WTC11 (cell line): Measurements from ENCODE around the gene ARHGAP26. TPM values are rescaled to one million over a fixed set of nuclear protein-coding genes. Genes with fewer than 3 reads are reported as not detected.

Experiments used
- ATAC-seq: fragments of 200-7000 bp; cut with Tn5 transposase; 2 replicates; pipeline ENCODE4 v1.10.0; 2021; ENCODE audit warnings: mild to moderate bottlenecking, moderate library complexity
- CTCF ChIA-PET: fragments of 300-600 bp; sonication (Branson Sonifier 250); formaldehyde crosslinking; loops from one replicate; lab custom pipeline; 2021; ENCODE audit warnings: antibody characterized with exemption; lab: Charles Lee
- POLR2A ChIA-PET: fragments of 350-600 bp; sonication (Branson Sonifier 250); formaldehyde crosslinking; loops from one replicate; lab custom pipeline; 2021; ENCODE audit warnings: antibody characterized with exemption; lab: Charles Lee
- DNase-seq: peaks from one replicate; pipeline ENCODE4 v3.0.0; 2021; ENCODE audit warnings: low spot score
- H3K27ac Mint-ChIP-seq: 2 replicates; pipeline ENCODE4 v1.8.0; 2021; ENCODE audit warnings: mixed read lengths
- H3K27me3 Mint-ChIP-seq: 2 replicates; pipeline ENCODE4 v1.8.0; 2021; ENCODE audit warnings: low read depth, mild to moderate bottlenecking, moderate library complexity, mixed read lengths
- H3K36me3 Mint-ChIP-seq: 2 replicates; pipeline ENCODE4 v1.8.0; 2021; ENCODE audit warnings: mixed read lengths
- H3K4me1 Mint-ChIP-seq: 2 replicates; pipeline ENCODE4 v1.8.0; 2022; ENCODE audit warnings: mixed read lengths
- H3K4me3 Mint-ChIP-seq: 2 replicates; pipeline ENCODE4 v1.8.0; 2021; ENCODE audit warnings: mild to moderate bottlenecking, moderate library complexity, mixed read lengths
- H3K9me3 Mint-ChIP-seq: 2 replicates; pipeline ENCODE4 v1.8.0; 2021; ENCODE audit warnings: mixed read lengths
- E2F1 ChIP-seq: sonication (generic); formaldehyde crosslinking; IDR thresholded peaks from 2 replicates; pipeline ENCODE4 v1.8.0; 2022; ENCODE audit warnings: mild to moderate bottlenecking, missing genetic modification reagents
- E2F4 ChIP-seq: sonication (generic); formaldehyde crosslinking; IDR thresholded peaks from 2 replicates; pipeline ENCODE4 v1.8.1; 2022; ENCODE audit warnings: low read depth, mild to moderate bottlenecking, moderate library complexity, missing genetic modification reagents, borderline replicate concordance
- ETV6 ChIP-seq: sonication (generic); formaldehyde crosslinking; IDR thresholded peaks from 2 replicates; pipeline ENCODE4 v1.8.1; 2022; ENCODE audit warnings: mild to moderate bottlenecking, missing genetic modification reagents
- FOXJ3 ChIP-seq: sonication (generic); formaldehyde crosslinking; IDR thresholded peaks from 2 replicates; pipeline ENCODE4 v1.9.0; 2021; ENCODE audit warnings: missing genetic modification reagents, mild to moderate bottlenecking, borderline replicate concordance
- FOXK1 ChIP-seq: sonication (generic); formaldehyde crosslinking; IDR thresholded peaks from 2 replicates; pipeline ENCODE4 v1.8.0; 2022; ENCODE audit warnings: mild to moderate bottlenecking, moderate library complexity, missing genetic modification reagents
- GABPB1 ChIP-seq: sonication (generic); formaldehyde crosslinking; IDR thresholded peaks from 2 replicates; pipeline ENCODE4 v1.8.1; 2023; ENCODE audit warnings: mild to moderate bottlenecking, missing genetic modification reagents
- IRF2 ChIP-seq: sonication (generic); formaldehyde crosslinking; IDR thresholded peaks from 2 replicates; pipeline ENCODE4 v1.8.0; 2022; ENCODE audit warnings: low read depth, missing genetic modification reagents, borderline replicate concordance
- JAZF1 ChIP-seq: fragments of 250-450 bp; sonication (Bioruptor Pico); IDR thresholded peaks from 2 replicates; pipeline ENCODE4 v1.9.0; 2021; ENCODE audit warnings: moderate library complexity, mild to moderate bottlenecking, inconsistent platforms
- KAT7 ChIP-seq: sonication (generic); formaldehyde crosslinking; IDR thresholded peaks from 2 replicates; pipeline ENCODE4 v1.8.1; 2023; ENCODE audit warnings: missing genetic modification reagents, mild to moderate bottlenecking, borderline replicate concordance
- NFYB ChIP-seq: sonication (generic); formaldehyde crosslinking; conservative IDR thresholded peaks from 2 replicates; pipeline ENCODE4 v1.8.0; 2022; ENCODE audit warnings: low read depth, missing genetic modification reagents
- NR1H2 ChIP-seq: sonication (generic); formaldehyde crosslinking; IDR thresholded peaks from 2 replicates; pipeline ENCODE4 v1.9.0; 2021; ENCODE audit warnings: mild to moderate bottlenecking, moderate library complexity, missing genetic modification reagents
- NR3C1 ChIP-seq: sonication (generic); formaldehyde crosslinking; conservative IDR thresholded peaks from 2 replicates; pipeline ENCODE4 v1.8.1; 2023; ENCODE audit warnings: low read depth, mild to moderate bottlenecking, missing genetic modification reagents
- RORB ChIP-seq: fragments of 250-450 bp; sonication (Bioruptor Pico); IDR thresholded peaks from 2 replicates; pipeline ENCODE4 v1.9.0; 2021; ENCODE audit warnings: mild to moderate bottlenecking
- TEAD1 ChIP-seq: sonication (generic); formaldehyde crosslinking; IDR thresholded peaks from 2 replicates; pipeline ENCODE4 v1.8.0; 2022; ENCODE audit warnings: mild to moderate bottlenecking, missing genetic modification reagents
- TEAD4 ChIP-seq: sonication (generic); formaldehyde crosslinking; IDR thresholded peaks from 2 replicates; pipeline ENCODE4 v1.8.0; 2022; ENCODE audit warnings: mild to moderate bottlenecking, missing genetic modification reagents
- TP53 ChIP-seq: sonication (generic); formaldehyde crosslinking; IDR thresholded peaks from 2 replicates; pipeline ENCODE4 v1.8.1; 2023; ENCODE audit warnings: mild to moderate bottlenecking, missing genetic modification reagents
- ZMAT4 ChIP-seq: fragments of 250-450 bp; sonication (Bioruptor Pico); IDR thresholded peaks from 2 replicates; pipeline ENCODE4 v1.9.0; 2021; ENCODE audit warnings: mild to moderate bottlenecking
- ZNF138 ChIP-seq: sonication (generic); formaldehyde crosslinking; conservative IDR thresholded peaks from 2 replicates; pipeline ENCODE4 v1.8.1; 2022; ENCODE audit warnings: mild to moderate bottlenecking, moderate library complexity, missing genetic modification reagents
- total RNA-seq: library from RNA; stranded (reverse); gene quantifications from 3 replicates; pipeline ENCODE4 v1.2.3, GENCODE V29; 2021
- TF ChIP-seq, protein P1 (sequence below): sonication (generic); formaldehyde crosslinking; IDR thresholded peaks from 2 replicates; pipeline ENCODE4 v1.8.0; 2023; ENCODE audit warnings: mild to moderate bottlenecking, missing genetic modification reagents
- TF ChIP-seq, protein P2 (sequence below): fragments of 250-450 bp; sonication (Bioruptor Pico); IDR thresholded peaks from 2 replicates; pipeline ENCODE4 v1.8.0; 2021; ENCODE audit warnings: mild to moderate bottlenecking
- TF ChIP-seq, protein P3 (sequence below): sonication (generic); formaldehyde crosslinking; conservative IDR thresholded peaks from 2 replicates; pipeline ENCODE4 v1.8.1; 2023; ENCODE audit warnings: mild to moderate bottlenecking, low read depth, missing genetic modification reagents, moderate library complexity

Gene ARHGAP26
- total RNA-seq, 1 experiment from 2014 or later = 22.3 TPM

GRCh38 chr5:142981475-142981874 is 211.3 kb downstream of the ARHGAP26 start (continued):
- TF ChIP-seq JAZF1 = no peak
- TF ChIP-seq FOXK1 = no peak
- TF ChIP-seq ZMAT4 (CRISPR knock-in tag) = no peak

DNA sequence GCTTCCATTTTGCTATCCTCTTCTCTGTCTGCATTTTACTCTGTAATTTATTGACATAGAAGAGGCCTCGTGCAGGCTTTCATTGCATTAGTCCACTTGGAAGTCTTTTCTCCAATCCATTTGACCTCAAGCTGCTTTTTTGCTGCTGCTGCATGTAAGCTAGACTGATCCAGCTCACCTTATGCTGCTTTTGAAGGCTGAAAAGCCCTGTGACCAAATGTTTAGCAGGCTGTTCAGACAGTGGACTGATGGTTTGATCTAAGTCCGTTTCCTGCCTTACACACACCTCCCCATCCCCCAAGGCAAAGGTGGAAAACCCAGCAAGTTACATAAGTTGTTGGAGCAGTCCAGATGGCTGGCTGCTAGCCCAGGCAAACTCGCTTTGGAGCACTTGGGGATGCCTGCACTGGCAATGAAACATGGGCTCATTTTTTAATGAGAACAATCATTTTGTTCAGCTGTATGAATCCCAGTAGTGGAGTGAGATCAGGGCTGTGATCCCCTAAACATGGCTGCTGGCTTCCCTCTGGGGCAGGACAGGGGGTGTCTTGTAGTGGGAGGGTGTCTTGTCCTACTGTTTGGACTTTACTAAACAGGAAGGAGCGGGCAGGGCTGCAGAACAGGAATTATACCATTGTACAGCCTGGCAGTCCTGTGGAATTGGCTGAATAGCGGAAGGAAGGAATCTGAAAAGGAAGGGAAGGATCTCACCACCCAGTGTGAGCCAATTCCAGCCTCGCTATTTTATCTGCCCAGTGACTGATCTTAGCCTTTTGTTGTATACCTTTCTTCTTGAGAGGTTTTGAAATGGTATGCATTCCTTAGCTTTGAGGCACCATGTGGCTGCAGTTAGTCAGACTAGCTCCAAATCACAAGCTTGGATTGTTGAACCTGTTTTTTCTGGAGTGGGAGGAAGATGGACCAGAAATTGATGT is 212.0 kb downstream of the ARHGAP26 start:
- no peak overlapping the region for H3K4me3 Mint-ChIP-seq
- H3K36me3 Mint-ChIP-seq = peaks cover 10% of the 10 kb centered on the region
- ATAC-seq (peak; percentile 74), DNase-seq (no peak)
- ChIA-PET CTCF (interaction anchor here (0.6 to 1.8 kb wide), 12 partner anchors 8 to 269 kb away, joined by 3 to 5 read pairs (median 3); no protein-coding TSS in a partner anchor), POLR2A (no interaction called here)
- peaks cover 9% of the 10 kb centered on the region for H3K9me3 Mint-ChIP-seq
- peak overlapping the region; percentile 63 for H3K27ac Mint-ChIP-seq
- 0 out of 2 replicates have a peak, but pooled peaks have one; percentile 36 for TF ChIP-seq GABPB1
- TF ChIP-seq TEAD1 = peak; percentile 33; the same call in 1 of the 2 replicates
- TF ChIP-seq IRF2 (CRISPR knock-in tag) = no peak
- no peak for TF ChIP-seq RORB (CRISPR knock-in tag)
- H3K27me3 Mint-ChIP-seq = no peaks in the 10 kb centered on the region
- peaks cover 36% of the 10 kb centered on the region for H3K4me1 Mint-ChIP-seq

GRCh38 chr5:142982821-142983200 is 212.6 kb downstream of the ARHGAP26 start:
- TF ChIP-seq ZNF138 (CRISPR knock-in tag) (no peak), FOXJ3 (no peak), KAT7 (CRISPR knock-in tag) (no peak), NR1H2 (CRISPR knock-in tag) (no peak), TEAD4 (no peak), E2F4 (CRISPR knock-in tag) (no peak), NFYB (no peak), TP53 (CRISPR knock-in tag) (no peak), NR3C1 (CRISPR knock-in tag) (no peak), ETV6 (CRISPR knock-in tag) (no peak), E2F1 (CRISPR knock-in tag) (no peak)
- TF ChIP-seq, protein P1, sequence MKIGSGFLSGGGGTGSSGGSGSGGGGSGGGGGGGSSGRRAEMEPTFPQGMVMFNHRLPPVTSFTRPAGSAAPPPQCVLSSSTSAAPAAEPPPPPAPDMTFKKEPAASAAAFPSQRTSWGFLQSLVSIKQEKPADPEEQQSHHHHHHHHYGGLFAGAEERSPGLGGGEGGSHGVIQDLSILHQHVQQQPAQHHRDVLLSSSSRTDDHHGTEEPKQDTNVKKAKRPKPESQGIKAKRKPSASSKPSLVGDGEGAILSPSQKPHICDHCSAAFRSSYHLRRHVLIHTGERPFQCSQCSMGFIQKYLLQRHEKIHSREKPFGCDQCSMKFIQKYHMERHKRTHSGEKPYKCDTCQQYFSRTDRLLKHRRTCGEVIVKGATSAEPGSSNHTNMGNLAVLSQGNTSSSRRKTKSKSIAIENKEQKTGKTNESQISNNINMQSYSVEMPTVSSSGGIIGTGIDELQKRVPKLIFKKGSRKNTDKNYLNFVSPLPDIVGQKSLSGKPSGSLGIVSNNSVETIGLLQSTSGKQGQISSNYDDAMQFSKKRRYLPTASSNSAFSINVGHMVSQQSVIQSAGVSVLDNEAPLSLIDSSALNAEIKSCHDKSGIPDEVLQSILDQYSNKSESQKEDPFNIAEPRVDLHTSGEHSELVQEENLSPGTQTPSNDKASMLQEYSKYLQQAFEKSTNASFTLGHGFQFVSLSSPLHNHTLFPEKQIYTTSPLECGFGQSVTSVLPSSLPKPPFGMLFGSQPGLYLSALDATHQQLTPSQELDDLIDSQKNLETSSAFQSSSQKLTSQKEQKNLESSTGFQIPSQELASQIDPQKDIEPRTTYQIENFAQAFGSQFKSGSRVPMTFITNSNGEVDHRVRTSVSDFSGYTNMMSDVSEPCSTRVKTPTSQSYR = no peak
- TF ChIP-seq, protein P2, sequence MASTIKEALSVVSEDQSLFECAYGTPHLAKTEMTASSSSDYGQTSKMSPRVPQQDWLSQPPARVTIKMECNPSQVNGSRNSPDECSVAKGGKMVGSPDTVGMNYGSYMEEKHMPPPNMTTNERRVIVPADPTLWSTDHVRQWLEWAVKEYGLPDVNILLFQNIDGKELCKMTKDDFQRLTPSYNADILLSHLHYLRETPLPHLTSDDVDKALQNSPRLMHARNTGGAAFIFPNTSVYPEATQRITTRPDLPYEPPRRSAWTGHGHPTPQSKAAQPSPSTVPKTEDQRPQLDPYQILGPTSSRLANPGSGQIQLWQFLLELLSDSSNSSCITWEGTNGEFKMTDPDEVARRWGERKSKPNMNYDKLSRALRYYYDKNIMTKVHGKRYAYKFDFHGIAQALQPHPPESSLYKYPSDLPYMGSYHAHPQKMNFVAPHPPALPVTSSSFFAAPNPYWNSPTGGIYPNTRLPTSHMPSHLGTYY (CRISPR knock-in tag) = no peak
- TF ChIP-seq, protein P3, sequence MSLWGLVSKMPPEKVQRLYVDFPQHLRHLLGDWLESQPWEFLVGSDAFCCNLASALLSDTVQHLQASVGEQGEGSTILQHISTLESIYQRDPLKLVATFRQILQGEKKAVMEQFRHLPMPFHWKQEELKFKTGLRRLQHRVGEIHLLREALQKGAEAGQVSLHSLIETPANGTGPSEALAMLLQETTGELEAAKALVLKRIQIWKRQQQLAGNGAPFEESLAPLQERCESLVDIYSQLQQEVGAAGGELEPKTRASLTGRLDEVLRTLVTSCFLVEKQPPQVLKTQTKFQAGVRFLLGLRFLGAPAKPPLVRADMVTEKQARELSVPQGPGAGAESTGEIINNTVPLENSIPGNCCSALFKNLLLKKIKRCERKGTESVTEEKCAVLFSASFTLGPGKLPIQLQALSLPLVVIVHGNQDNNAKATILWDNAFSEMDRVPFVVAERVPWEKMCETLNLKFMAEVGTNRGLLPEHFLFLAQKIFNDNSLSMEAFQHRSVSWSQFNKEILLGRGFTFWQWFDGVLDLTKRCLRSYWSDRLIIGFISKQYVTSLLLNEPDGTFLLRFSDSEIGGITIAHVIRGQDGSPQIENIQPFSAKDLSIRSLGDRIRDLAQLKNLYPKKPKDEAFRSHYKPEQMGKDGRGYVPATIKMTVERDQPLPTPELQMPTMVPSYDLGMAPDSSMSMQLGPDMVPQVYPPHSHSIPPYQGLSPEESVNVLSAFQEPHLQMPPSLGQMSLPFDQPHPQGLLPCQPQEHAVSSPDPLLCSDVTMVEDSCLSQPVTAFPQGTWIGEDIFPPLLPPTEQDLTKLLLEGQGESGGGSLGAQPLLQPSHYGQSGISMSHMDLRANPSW (CRISPR knock-in tag) = no peak
- ATAC-seq (peak; percentile 74), DNase-seq (peak; percentile 61)
- Mint-ChIP-seq H3K27ac (0 out of 2 replicates have a peak overlapping the region, but pooled peaks have one; percentile 63), H3K36me3 (peaks cover 10% of the 10 kb centered on the region), H3K9me3 (peaks cover 9% of the 10 kb centered on the region), H3K27me3 (no peaks in the 10 kb centered on the region), H3K4me3 (no peak overlapping the region), H3K4me1 (peaks cover 36% of the 10 kb centered on the region)
- POLR2A ChIA-PET = no interaction called here
- CTCF ChIA-PET = interaction anchor here (0.9 to 1.8 kb wide), 10 partner anchors 9 to 269 kb away, joined by 3 to 5 read pairs (median 3); no protein-coding TSS in a partner anchor
